Stimulated activated CD4-positive, alpha-beta T cell treated with anti-CD3 and anti-CD28 coated beads, Interleukin-4, amount 100 ng/mL, for 24 hours (primary cell): ENCODE results near the gene GOLT1A.

Source experiments
- DNase-seq: peaks from one replicate; pipeline ENCODE4 v3.0.0-alpha.2; 2020

Gene GOLT1A, protein sequence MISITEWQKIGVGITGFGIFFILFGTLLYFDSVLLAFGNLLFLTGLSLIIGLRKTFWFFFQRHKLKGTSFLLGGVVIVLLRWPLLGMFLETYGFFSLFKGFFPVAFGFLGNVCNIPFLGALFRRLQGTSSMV

DNA sequence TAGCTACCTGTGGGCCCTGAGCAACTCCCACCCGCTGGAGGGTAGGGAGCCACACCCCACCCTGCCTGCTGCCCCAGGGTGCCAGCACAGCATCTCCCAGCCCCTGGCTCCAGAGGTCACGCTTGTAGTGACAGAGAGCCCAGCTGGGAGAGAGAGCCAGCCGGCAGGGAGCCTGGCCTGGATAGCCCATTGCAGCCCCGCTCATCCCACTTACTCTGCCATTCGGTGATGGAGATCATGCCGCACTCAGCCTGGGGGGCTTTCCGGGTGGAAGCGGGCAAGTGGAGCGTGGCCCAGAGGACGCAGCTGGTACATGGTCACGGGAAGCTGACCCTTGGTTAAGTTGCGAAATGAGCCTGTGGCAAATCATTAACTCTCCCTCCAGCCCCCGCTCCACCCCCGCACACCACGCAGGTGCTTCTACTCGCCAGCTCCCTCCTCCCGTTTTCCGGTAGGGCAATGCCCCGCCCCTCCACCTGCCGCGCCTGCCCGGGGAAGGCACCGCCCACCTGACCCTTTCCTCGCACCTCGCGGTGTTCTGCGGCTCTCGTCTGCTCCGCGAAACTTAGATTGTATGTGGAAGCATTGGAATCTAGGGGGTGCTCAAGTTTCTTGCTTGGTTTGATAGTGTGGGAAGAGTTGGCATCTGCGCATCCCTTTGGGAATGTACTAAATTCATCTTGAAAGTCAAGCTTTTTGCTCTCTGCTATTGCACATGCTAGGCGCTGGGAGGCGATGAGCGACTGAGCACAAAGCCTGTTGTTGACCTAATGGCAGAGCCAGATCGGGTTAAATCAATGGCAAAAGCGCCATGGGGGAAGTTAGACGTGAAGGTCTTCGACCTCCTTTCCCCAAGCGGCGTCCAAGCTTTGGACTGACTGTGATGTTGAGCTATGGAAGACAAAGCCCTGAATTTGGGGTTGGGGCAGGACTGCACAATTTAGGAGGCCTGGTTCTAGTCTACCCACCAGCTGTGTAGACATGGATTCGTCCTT is at the start of gene GOLT1A:
GOLT1A (minus strand) TSS at position 321 of the 995 bp plus-strand sequence; CDS start at position 239, 82 bp downstream.
- DNase-seq = peak; percentile 32

DNA sequence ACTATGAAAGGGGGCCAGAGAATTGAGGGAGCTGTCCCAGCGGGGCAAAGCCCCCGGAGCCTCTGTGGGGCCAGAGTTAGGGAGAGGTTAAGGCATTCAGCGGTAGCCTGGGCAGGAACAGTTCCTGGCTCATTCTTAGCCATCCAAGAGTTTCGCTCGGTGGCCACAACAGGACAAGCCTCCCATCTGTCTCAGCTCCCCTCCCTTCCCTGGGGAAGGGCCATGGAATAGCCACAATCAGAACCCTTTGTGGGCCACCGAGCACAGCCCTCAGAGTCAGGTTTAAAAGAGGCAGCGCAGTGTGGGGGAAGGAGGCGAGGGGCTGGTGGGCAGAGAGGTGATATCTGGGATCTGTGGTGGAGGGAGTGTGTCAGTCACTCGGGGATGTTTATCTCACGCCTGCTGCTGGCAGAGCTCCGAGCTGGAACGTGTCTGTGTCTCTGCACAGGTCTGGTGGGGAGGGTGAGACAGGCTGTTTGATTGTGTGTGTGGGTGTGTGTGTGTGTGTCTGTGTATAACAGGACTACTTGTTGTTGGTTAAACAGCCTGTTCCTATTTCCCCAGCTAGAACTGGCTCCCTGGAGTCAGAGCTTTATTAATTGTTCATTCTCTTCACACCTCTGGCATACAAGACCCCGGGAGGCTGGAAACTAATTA is 49.6 kb upstream of the GOLT1A start:
- DNase-seq = no peak

DNA sequence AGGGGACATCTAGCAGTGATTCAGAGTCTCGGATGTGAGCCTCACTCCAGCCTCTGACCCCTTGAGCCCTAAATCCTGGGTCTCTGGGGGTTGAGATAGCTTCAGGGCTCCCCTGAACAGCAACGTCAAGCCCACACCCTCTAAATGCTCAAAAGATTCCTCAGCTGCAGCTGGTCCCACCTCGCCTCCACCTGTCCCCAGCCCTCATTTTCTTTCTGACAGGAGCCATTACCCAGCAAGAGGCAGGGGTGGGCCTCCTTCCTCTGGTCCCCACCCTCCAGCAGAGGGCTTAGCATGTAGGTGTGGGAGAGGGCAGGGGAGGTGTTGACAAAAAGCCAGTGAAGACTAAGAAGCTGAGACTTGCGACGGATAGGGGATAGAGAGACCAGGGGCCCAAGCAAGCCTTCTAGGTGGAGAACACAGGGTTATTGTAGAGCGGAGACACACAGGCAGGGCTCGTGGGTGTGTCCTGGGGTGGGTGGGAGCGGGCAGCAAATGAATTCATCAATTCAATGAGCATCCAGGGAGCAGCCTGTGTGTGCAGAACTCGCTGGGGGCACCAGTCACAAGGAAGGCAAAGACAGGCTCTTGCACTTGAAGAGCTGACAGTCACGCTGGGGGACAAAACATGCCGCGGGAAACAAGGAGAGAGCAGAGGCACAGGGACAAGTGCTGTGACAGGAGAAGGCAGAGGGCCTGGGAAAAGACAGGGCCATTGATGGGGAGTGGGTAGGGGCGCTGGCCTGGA is 48.9 kb upstream of the GOLT1A start:
- no peak for DNase-seq

DNA sequence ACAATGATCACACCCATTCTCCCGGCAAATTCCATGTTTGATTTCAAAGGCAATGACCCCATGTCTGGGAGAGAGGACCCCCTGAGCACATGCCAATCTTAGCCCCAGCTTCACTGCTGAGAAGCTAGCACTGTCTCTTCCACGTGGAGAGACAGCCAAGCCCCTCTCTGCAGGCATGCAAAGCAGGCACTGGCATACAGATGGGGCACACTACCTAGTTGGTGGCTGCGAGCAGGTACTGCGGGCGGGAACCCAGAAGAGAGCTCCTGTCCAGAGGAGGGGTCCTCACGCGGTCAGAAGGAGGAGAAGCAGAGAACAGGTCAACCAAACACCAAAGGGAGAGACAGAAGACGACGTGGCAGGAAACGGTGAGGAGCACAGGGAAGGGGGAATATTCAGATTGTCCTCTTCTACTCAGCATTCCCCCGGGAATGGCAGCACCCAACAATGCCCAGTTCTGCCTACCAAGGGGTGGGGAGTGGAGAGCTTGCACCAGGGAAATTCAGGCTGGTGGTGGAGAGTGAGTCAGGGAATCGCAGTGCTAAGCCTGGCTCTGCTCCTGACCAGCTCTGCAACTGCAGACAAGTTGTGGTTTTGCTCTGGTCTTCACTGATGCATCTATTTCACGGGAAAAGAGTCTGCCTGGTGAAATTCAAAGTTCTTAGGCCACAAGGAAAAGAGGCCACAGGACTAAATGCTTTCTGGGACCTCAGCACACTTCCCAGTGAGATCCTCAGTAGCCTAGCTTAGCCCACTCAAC is 48.1 kb upstream of the GOLT1A start:
- DNase-seq = no peak

DNA sequence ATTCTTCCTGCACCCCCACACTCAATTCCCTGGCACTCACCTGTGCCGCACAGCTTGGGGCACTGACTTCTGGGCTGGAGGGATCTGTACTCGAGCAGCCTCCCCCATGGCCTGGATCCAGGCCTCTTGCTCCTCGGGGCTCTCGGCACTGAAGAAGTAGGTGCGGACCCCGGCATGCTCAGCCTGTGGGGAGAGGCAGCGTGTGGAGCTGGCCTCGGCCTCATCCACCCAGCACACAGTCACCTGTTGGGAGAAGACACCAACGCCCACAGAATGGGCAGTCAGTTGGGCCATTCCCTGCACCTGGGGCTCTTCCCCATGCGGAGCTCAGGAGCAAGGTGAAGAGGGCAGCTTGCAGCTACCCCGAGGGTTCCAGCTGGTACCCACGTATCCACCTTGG is 47.5 kb upstream of the GOLT1A start:
- no peak for DNase-seq

DNA sequence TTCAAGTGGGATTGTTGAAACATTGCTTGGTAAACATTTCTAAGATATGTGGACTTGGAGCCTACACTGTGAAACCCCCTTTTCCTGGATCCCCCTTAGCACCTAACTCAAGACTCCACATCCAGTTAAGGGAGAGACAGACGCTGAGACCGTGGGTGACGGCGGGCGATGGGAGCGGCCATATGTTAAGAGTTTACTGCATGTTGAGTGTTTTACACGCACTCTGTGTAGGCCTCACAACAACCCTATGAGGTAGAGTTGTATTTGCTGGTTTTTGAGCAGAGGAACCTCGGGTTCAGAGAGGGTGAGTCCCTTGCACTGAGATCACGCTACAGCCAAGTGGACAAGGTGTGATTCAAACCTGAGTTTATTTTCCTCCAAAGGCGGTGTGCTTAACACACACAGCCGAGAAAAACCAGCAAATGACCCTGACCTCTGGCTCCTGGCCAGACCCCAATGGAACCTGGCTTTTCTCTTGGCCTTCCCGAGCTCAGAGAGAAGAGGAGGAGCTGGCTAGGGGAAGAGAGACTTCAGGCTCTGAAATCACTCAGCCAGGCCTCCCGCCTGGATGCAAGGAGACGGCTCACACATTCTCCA is 46.9 kb upstream of the GOLT1A start:
- no peak for DNase-seq

DNA sequence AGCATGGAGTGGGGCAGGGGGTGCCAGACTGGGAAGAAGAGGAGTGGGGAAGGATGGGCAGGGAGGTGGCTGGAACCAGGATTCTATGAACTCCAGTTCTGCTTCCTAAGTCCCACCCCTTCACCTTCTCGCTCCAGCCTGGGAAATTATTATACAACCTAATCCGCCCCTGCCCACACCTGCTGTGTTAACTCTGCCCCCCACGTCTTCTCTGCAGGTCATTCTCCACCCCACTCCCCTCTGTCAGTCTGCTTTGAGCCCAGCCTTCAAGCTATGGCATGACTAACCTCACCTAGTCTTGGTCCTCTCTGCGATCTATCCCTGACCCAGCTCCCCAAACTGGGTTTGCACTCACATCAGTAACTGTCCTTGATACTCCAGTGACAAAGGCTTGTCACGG is 46.0 kb upstream of the GOLT1A start:
- no peak for DNase-seq

DNA sequence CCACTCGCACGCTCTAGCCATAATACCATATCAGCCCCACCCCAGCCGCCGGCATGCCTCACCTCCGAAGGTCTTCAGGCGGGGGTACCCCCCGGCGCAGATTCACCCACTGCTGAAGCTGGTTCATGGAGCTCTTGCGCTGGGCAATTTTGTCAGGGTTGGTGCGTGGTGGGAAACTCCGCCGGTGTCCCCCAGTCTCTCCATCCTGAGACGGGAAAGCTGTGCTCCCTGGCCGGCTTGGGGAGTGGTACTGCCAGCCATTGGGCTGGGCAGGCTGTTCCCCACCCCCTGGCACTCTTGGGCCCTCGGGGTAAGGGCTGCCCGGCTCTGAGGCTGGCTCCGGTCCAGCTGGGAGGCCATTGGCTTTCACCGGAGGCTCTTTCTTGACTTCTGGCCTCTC is 45.4 kb upstream of the GOLT1A start:
- no peak for DNase-seq

DNA sequence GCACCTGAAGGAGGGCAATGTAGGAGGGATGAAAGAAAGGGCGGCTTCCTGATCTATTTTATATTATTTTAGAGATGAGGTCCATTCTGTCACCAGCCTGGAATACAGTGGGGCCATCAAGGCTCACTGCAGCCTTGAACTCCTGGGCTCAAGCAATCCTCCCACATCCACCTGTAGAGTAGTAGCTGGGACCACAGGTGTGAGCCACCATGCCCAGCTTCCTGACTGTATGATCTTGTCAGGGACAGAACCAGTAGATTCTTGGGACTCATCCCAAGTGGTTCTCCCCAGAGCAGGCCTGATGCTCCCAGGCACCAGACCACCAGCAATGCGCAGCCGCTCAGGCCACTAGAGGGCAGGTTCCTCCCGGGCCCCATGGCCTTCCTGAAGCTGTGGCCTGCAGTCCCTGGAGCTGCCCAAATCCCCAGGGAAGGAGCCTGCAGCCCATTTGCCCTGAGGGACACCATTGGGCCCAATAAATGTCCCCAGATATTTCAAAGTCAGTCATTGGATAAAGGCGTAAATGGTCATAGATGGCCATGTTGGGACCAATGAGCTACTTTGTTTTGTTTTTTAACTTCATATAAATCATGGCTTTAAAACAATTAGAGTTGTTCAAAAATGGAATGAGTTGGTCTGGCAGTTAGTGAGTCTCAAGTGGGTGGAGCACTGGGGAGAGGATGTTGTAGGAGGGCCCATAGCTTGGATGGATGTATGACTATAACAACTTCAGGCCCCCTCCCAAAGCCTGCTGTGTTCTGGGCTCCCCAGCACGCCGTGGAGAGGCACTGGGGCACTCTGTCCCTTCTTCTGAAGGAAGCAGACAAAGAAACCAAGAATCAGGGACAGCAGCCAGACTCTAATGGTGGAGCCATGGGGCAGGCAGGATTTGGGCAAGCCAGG is 44.7 kb upstream of the GOLT1A start:
- DNase-seq = peak; percentile 20

DNA sequence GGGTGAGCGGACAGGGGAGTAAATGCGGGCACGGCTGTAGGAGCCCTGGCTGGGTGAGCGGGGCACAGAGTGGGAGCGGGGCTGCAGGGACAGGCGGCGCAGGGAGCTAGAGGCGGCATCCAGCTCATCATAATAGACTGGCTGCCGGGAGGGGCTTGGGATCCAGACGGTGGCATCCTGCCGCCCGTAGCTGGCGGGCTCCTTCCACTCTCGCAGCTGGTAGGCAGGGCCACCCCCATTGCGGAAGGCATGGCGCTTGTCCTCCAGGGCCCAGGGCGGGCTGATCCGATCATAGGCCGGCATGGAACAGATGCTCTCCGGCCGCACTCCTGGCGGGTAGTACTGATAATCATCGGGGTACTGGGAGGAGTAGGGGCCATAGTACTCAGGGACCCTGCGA is 43.7 kb upstream of the GOLT1A start:
- DNase-seq = no peak

DNA sequence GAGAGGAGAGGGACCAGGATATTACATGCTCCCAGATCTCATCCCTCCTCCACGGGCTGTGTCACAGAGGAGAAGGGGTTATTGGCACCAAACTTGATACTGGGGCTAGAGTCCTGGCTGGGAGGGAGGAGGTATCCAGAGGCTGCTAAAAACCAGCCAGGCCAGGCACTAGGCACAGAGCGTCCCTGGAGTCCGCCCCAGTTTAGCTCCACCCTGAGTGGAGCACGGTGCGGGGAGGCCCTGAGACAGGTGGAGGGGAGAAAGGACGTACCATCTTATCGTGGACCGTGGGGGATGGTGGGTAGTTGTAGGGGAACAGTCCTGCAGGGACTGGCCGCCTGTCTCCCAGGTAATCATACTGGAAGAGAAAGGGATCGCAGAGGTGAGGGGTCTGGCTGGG is 42.7 kb upstream of the GOLT1A start:
- no peak for DNase-seq

DNA sequence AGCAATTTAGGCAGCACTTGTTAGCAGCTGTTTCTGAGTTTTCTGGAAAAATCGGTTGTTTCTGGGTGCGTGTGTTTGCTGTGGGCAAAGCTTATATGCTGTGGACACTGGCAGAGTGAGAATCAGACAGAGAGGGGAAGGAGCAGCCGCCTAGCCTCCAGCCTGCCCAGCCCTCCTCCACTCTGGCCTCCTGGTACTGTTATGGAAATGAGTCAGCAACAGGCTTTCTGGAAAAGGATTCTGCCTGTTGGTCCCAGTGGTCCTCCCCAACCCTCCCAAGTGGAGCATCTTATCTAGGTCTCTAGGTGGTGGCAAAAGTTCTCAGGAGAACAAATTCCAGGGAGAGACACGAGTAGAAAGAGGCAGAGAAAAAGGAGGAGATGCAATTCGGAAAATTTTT is 42.2 kb upstream of the GOLT1A start:
- no peak for DNase-seq

DNA sequence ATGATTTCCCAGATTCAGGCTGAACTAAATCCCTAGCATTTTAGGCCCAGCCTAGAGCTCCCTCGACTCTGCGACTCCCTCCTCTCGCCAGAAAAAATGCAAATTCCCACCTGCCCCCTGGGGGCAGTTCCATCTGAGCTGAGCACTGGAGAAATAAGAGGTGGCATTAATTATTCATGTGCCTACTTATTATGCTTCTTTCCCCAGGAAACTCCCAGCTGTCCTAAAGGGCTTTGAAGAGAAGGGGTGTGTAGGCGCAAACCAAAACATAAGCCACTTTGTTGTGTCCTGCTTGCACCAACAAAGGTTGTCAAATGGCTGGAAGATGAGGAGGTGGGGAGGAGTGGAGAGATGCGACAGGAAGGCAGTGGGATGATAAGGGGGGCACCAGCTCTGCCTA is 41.4 kb upstream of the GOLT1A start:
- no peak for DNase-seq

DNA sequence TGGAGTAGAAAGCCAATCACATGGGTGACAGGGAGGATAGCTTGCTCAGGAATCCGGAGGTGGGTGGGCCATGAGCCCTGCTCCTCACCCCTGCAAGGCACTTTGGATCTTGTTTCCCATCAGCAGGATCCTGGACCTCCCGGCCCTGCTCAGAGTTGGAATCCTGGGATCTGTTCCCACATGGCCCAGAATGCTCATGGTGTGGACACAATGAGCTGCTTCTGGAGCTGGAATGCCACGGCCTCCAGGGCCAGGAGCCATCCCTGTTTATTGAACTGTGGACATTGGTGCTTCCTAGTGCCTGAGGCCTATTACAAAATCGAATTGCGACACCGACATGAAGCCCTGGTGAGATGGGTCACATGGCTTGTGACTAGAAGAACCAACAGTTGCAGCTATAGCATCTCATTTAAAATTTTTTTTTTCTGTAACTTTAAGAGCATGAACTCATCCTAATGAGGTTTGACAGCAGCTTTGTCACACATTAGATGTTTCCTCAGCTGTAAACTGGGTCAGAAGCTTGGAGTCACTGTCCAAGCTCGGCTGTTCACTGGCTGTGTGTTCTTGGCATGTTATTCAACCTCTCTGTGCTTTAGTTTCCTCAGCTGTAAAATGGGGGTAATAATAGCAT is 40.4 kb upstream of the GOLT1A start:
- no peak for DNase-seq

DNA sequence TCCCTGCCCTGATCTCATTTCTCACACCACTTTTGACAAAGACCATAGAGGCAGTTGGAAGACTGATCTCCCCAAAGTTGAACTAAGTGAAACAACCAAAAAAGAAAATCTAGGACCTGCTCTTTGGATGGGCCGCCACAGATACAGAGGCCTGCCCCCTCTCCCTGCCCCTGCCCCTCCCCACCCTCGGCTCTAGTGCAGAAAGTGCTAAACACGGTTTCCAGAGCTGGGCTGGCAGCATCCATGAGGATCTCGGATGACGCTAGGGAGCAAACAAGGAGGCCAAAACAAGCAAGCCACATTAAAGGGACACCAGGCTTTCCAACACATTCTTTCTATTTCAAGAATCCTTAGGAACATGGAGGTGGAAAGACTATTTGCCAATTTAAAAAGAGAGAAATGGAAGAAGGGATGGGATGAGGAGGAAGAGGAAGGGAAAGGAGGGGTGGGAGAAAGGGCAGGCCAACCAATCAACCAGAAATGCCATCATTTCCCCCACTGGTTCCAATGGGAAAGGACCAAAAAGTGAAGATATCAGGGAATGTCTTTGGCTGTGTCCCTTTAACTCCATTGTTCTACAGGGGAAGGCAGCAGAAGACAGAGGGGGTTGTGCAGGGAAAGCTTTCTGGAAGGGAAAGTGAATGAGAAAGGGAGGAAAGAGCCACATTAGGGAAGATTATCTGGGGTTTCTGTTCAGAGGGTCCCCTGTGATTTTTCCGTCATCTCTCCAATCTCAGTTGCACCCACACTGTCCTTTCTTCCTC is 38.3 kb upstream of the GOLT1A start:
- no peak for DNase-seq

DNA sequence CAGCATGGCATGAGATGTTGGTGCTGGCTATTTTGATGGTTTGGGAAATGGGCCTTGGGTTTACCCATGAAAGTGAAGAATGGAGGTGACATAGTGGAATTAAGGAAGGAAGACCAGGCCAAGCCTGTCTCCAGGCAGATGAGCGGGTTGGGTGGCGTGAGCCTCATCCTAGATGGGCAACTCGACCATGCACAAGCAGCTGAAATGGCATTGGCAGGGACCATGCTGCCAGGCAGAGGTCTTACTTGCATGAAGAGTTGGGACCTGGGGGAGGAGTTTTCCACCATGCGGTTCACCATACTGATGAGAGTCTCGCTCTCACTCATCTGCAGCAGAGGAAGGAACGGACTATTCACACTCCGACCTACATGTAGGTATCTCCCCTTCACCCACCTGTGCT is 37.5 kb upstream of the GOLT1A start:
- no peak for DNase-seq

DNA sequence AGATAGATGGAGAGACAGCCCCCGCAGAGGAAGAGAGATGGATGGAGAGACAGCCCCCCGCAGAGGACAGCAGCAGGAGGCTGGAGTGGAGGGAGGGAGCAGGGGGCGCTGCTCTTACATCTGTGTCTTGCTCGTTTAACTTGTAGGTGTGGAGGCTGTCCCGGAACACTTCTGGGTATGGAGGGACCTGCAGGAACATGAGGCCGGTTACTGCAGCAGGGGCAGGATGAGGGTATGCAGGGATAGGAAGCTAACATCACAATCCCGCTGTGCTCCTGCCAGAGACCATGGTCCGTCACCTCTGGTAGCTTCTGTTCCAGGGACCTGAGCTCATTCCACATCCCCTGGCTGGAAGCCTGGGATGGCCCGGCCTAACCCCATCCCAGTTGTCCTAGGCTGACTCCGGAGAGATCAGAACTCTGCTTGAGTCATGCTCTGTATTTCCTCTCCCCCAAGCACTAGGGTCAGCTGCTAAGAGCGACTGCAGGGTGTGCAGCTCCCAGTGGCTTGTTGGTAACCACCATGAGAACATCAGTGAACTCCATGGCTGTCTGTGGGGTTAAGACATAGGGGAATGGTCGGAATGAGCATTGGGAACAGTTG is 36.7 kb upstream of the GOLT1A start:
- DNase-seq = no peak

DNA sequence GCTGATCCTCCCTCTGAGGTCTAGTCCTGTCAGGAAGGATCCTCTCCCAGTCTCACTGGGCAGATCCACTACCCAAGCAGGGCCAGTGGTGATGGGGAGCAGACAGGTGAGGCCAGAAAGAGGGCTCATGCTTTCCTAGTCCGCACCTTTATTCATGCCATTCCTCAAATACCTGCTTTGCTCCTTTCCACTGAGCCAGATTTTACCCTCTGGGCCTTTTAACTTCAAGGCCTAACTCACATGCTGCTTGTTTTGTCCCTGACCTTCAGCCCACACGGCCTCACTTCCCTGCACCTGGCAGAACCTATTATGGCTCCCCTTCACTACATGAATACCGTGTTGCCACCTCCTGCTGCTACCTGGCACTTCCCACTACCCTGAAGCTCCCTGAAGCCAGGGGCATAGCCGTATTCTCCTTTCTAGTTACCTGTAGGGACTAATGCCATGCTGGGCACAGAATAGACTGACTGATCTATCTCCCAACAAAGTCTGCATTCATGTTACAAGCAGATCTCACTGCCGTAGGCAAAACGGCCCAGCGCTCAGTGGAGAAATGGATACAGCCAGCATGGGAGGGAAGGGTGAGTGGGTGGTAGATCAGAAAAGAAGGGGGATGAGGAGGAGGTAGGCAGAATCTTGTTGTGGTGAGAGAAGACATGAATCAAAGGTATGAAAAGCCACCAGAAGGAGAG is 36.1 kb upstream of the GOLT1A start:
- DNase-seq = no peak

DNA sequence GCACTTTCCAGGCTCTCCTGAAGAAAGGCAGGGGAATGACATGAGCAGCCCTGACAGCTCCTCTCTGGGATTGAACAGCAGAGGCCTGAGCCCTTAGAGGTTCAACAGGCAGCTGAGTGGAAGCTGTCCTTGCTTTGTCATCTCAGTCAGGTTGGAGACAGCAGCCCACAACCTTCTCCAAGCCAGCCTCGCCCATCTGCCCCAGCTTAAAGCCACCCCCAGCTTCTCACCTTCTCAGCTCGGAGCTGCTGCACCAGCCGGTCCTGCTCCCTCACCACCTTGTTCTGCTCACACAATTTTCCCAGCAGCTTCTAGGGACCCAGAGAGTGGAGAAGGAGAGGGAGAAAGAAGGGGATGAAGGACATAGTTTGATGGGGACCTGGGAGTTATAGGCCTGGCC is 35.2 kb upstream of the GOLT1A start:
- no peak for DNase-seq
